H1 (cell line): Measurements from ENCODE around the gene MICOS13. TPM values are rescaled to one million over a fixed set of nuclear protein-coding genes. Genes with fewer than 3 reads are reported as not detected.

Experiments
- CTCF ChIA-PET: fragments of 300-600 bp; sonication (Branson Sonifier 250); formaldehyde crosslinking; loops from one replicate; lab custom pipeline; 2021; ENCODE audit not compliant: partially characterized antibody; lab: Charles Lee
- POLR2A ChIA-PET: fragments of 300-600 bp; sonication (Branson Sonifier 250); formaldehyde crosslinking; loops from one replicate; lab custom pipeline; 2021; ENCODE audit warnings: inconsistent platforms; ENCODE audit not compliant: partially characterized antibody; lab: Charles Lee
- DNase-seq, 2 experiments: peaks; one replicate each; pipeline versions ENCODE4 v3.0.0 to v3.0.0-alpha.2; 2010 to 2022; ENCODE audit warnings: low spot score in 2 of 2, low read depth in 1 of 2, mixed read lengths in 1 of 2
- FAIRE-seq: peaks from 2 replicates; lab custom pipeline; 2011; peaks lifted over from hg19 to GRCh38; lab: Jason Lieb, UNC
- H2AFZ ChIP-seq: 2 replicates; pipeline ENCODE4 v1.8.1; 2012; ENCODE audit warnings: low read length, inconsistent platforms
- H2AK5ac ChIP-seq: 2 replicates; pipeline ENCODE4 v1.6.1; 2013; ENCODE audit warnings: low read depth, low read length
- H2BK120ac ChIP-seq: replicated peaks from 2 replicates; pipeline ENCODE3; 2013; ENCODE audit warnings: low read depth, low read length, inconsistent platforms
- H2BK12ac ChIP-seq: 2 replicates; pipeline ENCODE4 v1.6.1; 2013; ENCODE audit warnings: low read depth, low read length
- H2BK15ac ChIP-seq: 2 replicates; pipeline ENCODE4 v1.6.1; 2013; ENCODE audit warnings: low read length
- H2BK20ac ChIP-seq: 2 replicates; pipeline ENCODE4 v1.6.1; 2013; ENCODE audit warnings: low read length
- H2BK5ac ChIP-seq: 2 replicates; pipeline ENCODE4 v1.6.1; 2013; ENCODE audit warnings: low read depth, low read length
- H3K14ac ChIP-seq: 2 replicates; pipeline ENCODE4 v1.6.1; 2013; ENCODE audit warnings: inconsistent platforms; ENCODE audit not compliant: insufficient read length
- H3K18ac ChIP-seq: 2 replicates; pipeline ENCODE4 v1.6.1; 2013; ENCODE audit warnings: low read length; ENCODE audit errors: extremely low read depth
- H3K23ac ChIP-seq: 2 replicates; pipeline ENCODE4 v1.6.1; 2013; ENCODE audit warnings: inconsistent platforms; ENCODE audit not compliant: insufficient read length
- H3K23me2 ChIP-seq: 2 replicates; pipeline ENCODE4 v1.6.1; 2013; ENCODE audit warnings: low read depth, low read length
- H3K27ac ChIP-seq: 2 replicates; pipeline ENCODE4 v1.6.1; 2011; ENCODE audit warnings: low read depth, low read length, inconsistent platforms
- H3K27me3 ChIP-seq, 4 experiments: replicated peaks in 1 of 4; 1 replicate in 1 of 4; 2 replicates in 3 of 4; pipeline versions ENCODE4 v1.6.1 to v1.8.1; 2011 to 2013; ENCODE audit warnings: low read length in 3 of 4, mild to moderate bottlenecking in 3 of 4, inconsistent platforms in 2 of 4, mixed read lengths in 2 of 4, moderate library complexity in 1 of 4; ENCODE audit not compliant: control insufficient read depth in 3 of 4, insufficient read depth in 3 of 4; ENCODE audit errors: extremely low read depth in 1 of 4
- H3K36me3 ChIP-seq, 4 experiments: 2 replicates each; pipeline versions ENCODE4 v1.6.1 to v1.8.1; 2011 to 2013; ENCODE audit warnings: mild to moderate bottlenecking in 4 of 4, low read length in 3 of 4, moderate library complexity in 2 of 4, control low read depth in 1 of 4, inconsistent platforms in 1 of 4; ENCODE audit not compliant: insufficient read depth in 4 of 4, control insufficient read depth in 2 of 4
- H3K4ac ChIP-seq: replicated peaks from 2 replicates; pipeline ENCODE3; 2013; ENCODE audit warnings: low read length, low read depth, mixed read lengths, inconsistent platforms; ENCODE audit not compliant: insufficient read length
- H3K4me1 ChIP-seq, 4 experiments: replicated peaks in 1 of 4; 1 replicate in 1 of 4; 2 replicates in 3 of 4; pipeline versions ENCODE4 v1.6.1 to v1.8.1; 2011 to 2013; ENCODE audit warnings: low read length in 3 of 4, inconsistent platforms in 2 of 4, mixed read lengths in 1 of 4; ENCODE audit not compliant: insufficient read depth in 4 of 4, control insufficient read depth in 3 of 4
- H3K4me2 ChIP-seq, 2 experiments: 2 replicates each; pipeline versions ENCODE4 v1.6.1 to v1.8.1; 2011 to 2013; ENCODE audit warnings: low read depth in 2 of 2, low read length in 2 of 2, control low read depth in 1 of 2, inconsistent platforms in 1 of 2, mild to moderate bottlenecking in 1 of 2; ENCODE audit not compliant: insufficient read depth in 1 of 2
- H3K4me3 ChIP-seq, 4 experiments: fragments of 200-600, 300-600 bp in 1 of 4; sonication (generic), shearing (Covaris generic), sonication (Bioruptor Twin) in 1 of 4; 2 replicates each; pipeline versions ENCODE4 v1.5.1 to v1.8.1; 2011 to 2016; ENCODE audit warnings: low read length in 4 of 4, low read depth in 3 of 4, control low read depth in 2 of 4, inconsistent platforms in 2 of 4, mild to moderate bottlenecking in 2 of 4, mixed read lengths in 1 of 4, moderate library complexity in 1 of 4; ENCODE audit not compliant: insufficient read depth in 2 of 4; ENCODE audit errors: extremely low read depth in 1 of 4
- H3K56ac ChIP-seq: replicated peaks from 2 replicates; pipeline ENCODE3; 2013; ENCODE audit warnings: low read depth, mild to moderate bottlenecking, mixed read lengths, low read length, inconsistent platforms; ENCODE audit not compliant: insufficient read length
- H3K79me1 ChIP-seq: 2 replicates; pipeline ENCODE4 v1.6.1; 2013; ENCODE audit warnings: low read depth, low read length, control low read depth
- H3K79me2 ChIP-seq, 2 experiments: 2 replicates each; pipeline versions ENCODE4 v1.6.1 to v1.8.1; 2012 to 2013; ENCODE audit warnings: low read length in 2 of 2, mild to moderate bottlenecking in 2 of 2, inconsistent platforms in 1 of 2; ENCODE audit not compliant: insufficient read depth in 2 of 2, control insufficient read depth in 1 of 2
- H3K9ac ChIP-seq, 4 experiments: replicated peaks in 1 of 4; 1 replicate in 1 of 4; 2 replicates in 3 of 4; pipeline versions ENCODE4 v1.6.1 to v1.8.1; 2011 to 2013; ENCODE audit warnings: low read depth in 3 of 4, low read length in 3 of 4, control low read depth in 2 of 4, mild to moderate bottlenecking in 2 of 4, moderate library complexity in 2 of 4, inconsistent platforms in 1 of 4; ENCODE audit errors: extremely low read depth in 1 of 4
- H3K9me3 ChIP-seq, 2 experiments: 2 replicates each; pipeline versions ENCODE4 v1.6.1 to v1.8.1; 2012 to 2013; ENCODE audit warnings: mild to moderate bottlenecking in 2 of 2, moderate library complexity in 2 of 2, control low read depth in 1 of 2, inconsistent platforms in 1 of 2, low read depth in 1 of 2, low read length in 1 of 2, mixed read lengths in 1 of 2; ENCODE audit not compliant: insufficient read depth in 2 of 2
- H4K20me1 ChIP-seq, 2 experiments: replicated peaks in 1 of 2; 2 replicates each; pipeline versions ENCODE3 to v1.8.1; 2011 to 2013; ENCODE audit warnings: inconsistent platforms in 2 of 2, low read length in 2 of 2, mild to moderate bottlenecking in 1 of 2; ENCODE audit not compliant: insufficient read depth in 2 of 2, control insufficient read depth in 1 of 2
- H4K5ac ChIP-seq: 2 replicates; pipeline ENCODE4 v1.6.1; 2013; ENCODE audit warnings: low read length, low read depth, mixed read lengths, inconsistent platforms; ENCODE audit not compliant: insufficient read length
- H4K8ac ChIP-seq: 2 replicates; pipeline ENCODE4 v1.8.0; 2013; ENCODE audit warnings: mild to moderate bottlenecking, moderate library complexity, low read length, inconsistent platforms; ENCODE audit not compliant: insufficient read depth; ENCODE audit errors: extremely low read depth
- H4K91ac ChIP-seq: replicated peaks from 2 replicates; pipeline ENCODE3; 2013; ENCODE audit warnings: low read length, mixed read lengths, inconsistent platforms; ENCODE audit not compliant: insufficient read length
- CBX8 ChIP-seq: fragments of 300-800, 300-1000 bp; sonication (generic); IDR thresholded peaks from 2 replicates; pipeline ENCODE4 v1.7.1; 2016; ENCODE audit warnings: low read depth, low read length, borderline replicate concordance
- CHD2 ChIP-seq: IDR thresholded peaks from 2 replicates; pipeline ENCODE4 v1.6.1; 2012; ENCODE audit warnings: low read length, improper control_type of control experiment
- CREB1 ChIP-seq: IDR thresholded peaks from 2 replicates; pipeline ENCODE4 v1.6.1; 2012; ENCODE audit warnings: inconsistent platforms
- POLR2A ChIP-seq, 2 experiments: IDR thresholded peaks; 1 replicate in 1 of 2; 2 replicates in 1 of 2; pipeline ENCODE4 v1.6.1; 2011; ENCODE audit warnings: low read depth in 2 of 2, low read length in 2 of 2, mild to moderate bottlenecking in 2 of 2; ENCODE audit errors: control extremely low read depth in 1 of 2
- POLR2AphosphoS5 ChIP-seq: IDR thresholded peaks from 2 replicates; pipeline ENCODE4 v1.6.1; 2011; ENCODE audit warnings: low read depth, low read length
- RXRA ChIP-seq: IDR thresholded peaks from 2 replicates; pipeline ENCODE4 v1.6.1; 2011; ENCODE audit warnings: low read depth, mild to moderate bottlenecking, low read length, moderate library complexity; ENCODE audit not compliant: insufficient read depth
- SP4 ChIP-seq: IDR thresholded peaks from 2 replicates; pipeline ENCODE4 v1.6.1; 2012; ENCODE audit warnings: low read length, inconsistent platforms
- WGBS, 2 experiments: shearing (Covaris generic) in 1 of 2; methylation state at CpG; one replicate each; pipeline versions ENCODE4 v1.1.6 to v1.1.7; 2013 to 2015; ENCODE audit warnings: low lambda C conversion rate in 2 of 2, mixed read lengths in 2 of 2, inconsistent platforms in 1 of 2, low coverage in 1 of 2, missing lambda C conversion rate in 1 of 2; ENCODE audit not compliant: insufficient replicate concordance in 2 of 2, insufficient coverage in 1 of 2, insufficient read length in 1 of 2; ENCODE audit errors: extremely low coverage in 1 of 2, missing lambda C conversion rate in 1 of 2; 5-methylcytosine and 5-hydroxymethylcytosine counted together
- polyA plus RNA-seq, 7 experiments: library from polyadenylated mRNA; depleted of rRNA in 3 of 7; stranded (reverse) in 5 of 7; unstranded in 2 of 7; fragments of >200 nt in 5 of 7; fragments of 200-250 nt in 2 of 7; gene quantifications; 1 replicate in 5 of 7; 2 replicates in 1 of 7; 4 replicates in 1 of 7; pipeline versions ENCODE4 v1.2.1 to v1.2.3, GENCODE V29; 2011 to 2013; ENCODE audit warnings: missing spikeins in 2 of 7, mixed read lengths in 2 of 7
- total RNA-seq: library from RNA; stranded (reverse); fragmentation: NEBNext Ultra II Directional; extraction: Animal tissue kit (Norgen Biotek cat#: 25700); gene quantifications from 2 replicates; pipeline ENCODE4 v1.2.1, GENCODE V29; 2021

Gene MICOS13
- total and polyA plus RNA-seq, 2 of the 8 experiments (the other 6 are each of a cell fraction or from before 2014, with no cell fraction given) = 17.3 to 36.1 TPM

GRCh38 chr19:5698635-5699422 lies 18.5 kb upstream of the MICOS13 start:
- no peak overlapping the region for H3K56ac ChIP-seq
- peaks cover 0 to 2% of the 10 kb centered on the region in 2 experiments; a peak in 1 of 4 replicates for H3K79me2 ChIP-seq
- H3K9me3 ChIP-seq = peaks cover 0 to 9% of the 10 kb centered on the region in 2 experiments; a peak in 1 of 4 replicates
- H3K4me3 ChIP-seq = no peak overlapping the region
- H3K4me2 ChIP-seq = no peak overlapping the region
- no peaks in the 10 kb centered on the region; the same call in 1 of the 2 replicates for H3K79me1 ChIP-seq
- H4K20me1 ChIP-seq = peaks cover 20 to 25% of the 10 kb centered on the region in 2 experiments
- no peak overlapping the region for H3K14ac ChIP-seq
- H2BK20ac ChIP-seq = no peak overlapping the region
- no peak overlapping the region for H3K9ac ChIP-seq
- no peak overlapping the region for H2AK5ac ChIP-seq
- no peak overlapping the region for H3K27ac ChIP-seq
- no peak overlapping the region for H4K5ac ChIP-seq
- no peak overlapping the region for H4K91ac ChIP-seq
- TF ChIP-seq RXRA (no peak), CREB1 (no peak), SP4 (no peak), CHD2 (no peak), POLR2A (IDR thresholded peaks at IDR 0.05; ENCODE audit: control extremely low read depth in 1 of 2, low read depth in 2 of 2, low read length in 2 of 2) (0 out of 3 replicates have a peak, but pooled peaks of 1 of the 2 experiments have one; percentile 8), CBX8 (no peak), POLR2AphosphoS5 (peak; percentile 31; the same call in 1 of the 2 replicates)
- TF ChIP-seq, all 59 proteins: peak for 2
- Histone ChIP-seq H3K23me2 (no peaks in the 10 kb centered on the region; the same call in 1 of the 2 replicates), H3K36me3 (peaks cover 35 to 77% (median 64%) of the 10 kb centered on the region in 4 experiments), H3K4ac (no peak overlapping the region), H3K27me3 (no peaks in the 10 kb centered on the region), H4K8ac (no peak overlapping the region), H2BK15ac (no peak overlapping the region), H3K23ac (no peak overlapping the region), H2AFZ (no peak overlapping the region), H2BK5ac (no peak overlapping the region), H2BK120ac (no peak overlapping the region), H3K4me1 (no peaks in the 10 kb centered on the region), H3K18ac (no peak overlapping the region), H2BK12ac (no peak overlapping the region)
- ChIA-PET POLR2A (interaction anchor here (0.7 to 15.6 kb wide), 6 partner anchors 9 to 83 kb away, joined by 3 to 620 read pairs (median 4); partner anchors contain the start of genes CATSPERD, LONP1, RPL36 and SAFB), CTCF (interaction anchor here (0.9 to 2.0 kb wide), 5 partner anchors 8 to 13 kb away, joined by 3 to 9 read pairs (median 4); partner anchors contain the start of gene RPL36)
- no peak for DNase-seq
- WGBS, 2 experiments = 95% methylated on average over 38 of the region's 38 CpGs; no CpG with 5 or more reads in 1 of the 2 experiments
- FAIRE-seq = no peak
